Ishikawa (cell line): ENCODE measurements around the gene BBC3.

ENCODE experiments used
- CEBPB ChIP-seq: IDR thresholded peaks from 2 replicates; pipeline ENCODE4 v1.6.1; 2012
- CREB1 ChIP-seq: IDR thresholded peaks from 2 replicates; pipeline ENCODE4 v1.6.1; 2012; ENCODE audit warnings: low read depth
- EGR1 ChIP-seq: IDR thresholded peaks from 2 replicates; pipeline ENCODE4 v1.6.1; 2012
- EP300 ChIP-seq: IDR thresholded peaks from 2 replicates; pipeline ENCODE4 v1.6.1; 2012; ENCODE audit warnings: borderline replicate concordance
- FOXM1 ChIP-seq: IDR thresholded peaks from 2 replicates; pipeline ENCODE4 v1.6.1; 2012; ENCODE audit warnings: low read depth, borderline replicate concordance
- MAX ChIP-seq: IDR thresholded peaks from 2 replicates; pipeline ENCODE4 v1.6.1; 2012
- NFIC ChIP-seq: IDR thresholded peaks from 2 replicates; pipeline ENCODE4 v1.6.1; 2012
- RAD21 ChIP-seq: IDR thresholded peaks from 2 replicates; pipeline ENCODE4 v1.6.1; 2012; ENCODE audit warnings: low read depth
- TF ChIP-seq, protein P1 (sequence below): IDR thresholded peaks from 2 replicates; pipeline ENCODE4 v1.6.1; 2012
- TF ChIP-seq, protein P2 (sequence below): IDR thresholded peaks from 2 replicates; pipeline ENCODE4 v1.6.1; 2012; ENCODE audit warnings: low read depth, mild to moderate bottlenecking

DNA sequence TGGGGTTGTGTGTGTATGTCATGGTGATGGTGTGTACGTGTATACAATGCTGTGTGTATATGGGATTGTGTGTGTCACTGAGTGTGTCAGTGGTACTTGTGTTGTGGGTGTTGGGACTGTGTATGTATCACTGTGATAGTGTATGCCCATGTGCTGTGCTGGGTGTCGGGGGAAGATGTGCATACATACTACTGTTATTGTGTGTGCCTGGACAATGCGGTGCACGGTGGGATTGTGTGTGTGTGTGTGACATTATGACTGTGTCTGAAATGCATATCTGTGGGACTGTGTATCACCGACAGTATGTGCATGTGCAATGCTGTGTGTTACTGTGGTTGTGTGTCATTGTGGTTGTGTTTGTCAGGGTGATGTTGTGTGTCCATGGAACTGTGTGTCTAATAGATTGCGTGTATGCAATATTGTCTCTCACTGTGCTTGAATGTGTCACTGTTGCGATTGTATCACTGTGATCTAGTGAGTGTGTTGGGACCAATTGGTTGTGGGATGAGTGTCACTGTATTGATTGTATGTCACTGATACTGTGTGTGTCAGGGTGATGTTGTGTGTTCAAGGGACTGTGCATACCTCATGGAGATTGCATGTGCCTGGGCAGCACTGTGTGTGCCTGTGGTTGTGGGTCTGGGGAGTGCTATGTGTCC is 11.0 kb upstream of the BBC3 start:
- TF ChIP-seq RAD21 = no peak
- no peak for TF ChIP-seq EP300
- no peak for TF ChIP-seq EGR1
- no peak for TF ChIP-seq CREB1
- no peak for TF ChIP-seq NFIC
- TF ChIP-seq, protein P1, sequence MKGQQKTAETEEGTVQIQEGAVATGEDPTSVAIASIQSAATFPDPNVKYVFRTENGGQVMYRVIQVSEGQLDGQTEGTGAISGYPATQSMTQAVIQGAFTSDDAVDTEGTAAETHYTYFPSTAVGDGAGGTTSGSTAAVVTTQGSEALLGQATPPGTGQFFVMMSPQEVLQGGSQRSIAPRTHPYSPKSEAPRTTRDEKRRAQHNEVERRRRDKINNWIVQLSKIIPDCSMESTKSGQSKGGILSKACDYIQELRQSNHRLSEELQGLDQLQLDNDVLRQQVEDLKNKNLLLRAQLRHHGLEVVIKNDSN = no peak
- no peak for TF ChIP-seq FOXM1
- TF ChIP-seq, protein P2, sequence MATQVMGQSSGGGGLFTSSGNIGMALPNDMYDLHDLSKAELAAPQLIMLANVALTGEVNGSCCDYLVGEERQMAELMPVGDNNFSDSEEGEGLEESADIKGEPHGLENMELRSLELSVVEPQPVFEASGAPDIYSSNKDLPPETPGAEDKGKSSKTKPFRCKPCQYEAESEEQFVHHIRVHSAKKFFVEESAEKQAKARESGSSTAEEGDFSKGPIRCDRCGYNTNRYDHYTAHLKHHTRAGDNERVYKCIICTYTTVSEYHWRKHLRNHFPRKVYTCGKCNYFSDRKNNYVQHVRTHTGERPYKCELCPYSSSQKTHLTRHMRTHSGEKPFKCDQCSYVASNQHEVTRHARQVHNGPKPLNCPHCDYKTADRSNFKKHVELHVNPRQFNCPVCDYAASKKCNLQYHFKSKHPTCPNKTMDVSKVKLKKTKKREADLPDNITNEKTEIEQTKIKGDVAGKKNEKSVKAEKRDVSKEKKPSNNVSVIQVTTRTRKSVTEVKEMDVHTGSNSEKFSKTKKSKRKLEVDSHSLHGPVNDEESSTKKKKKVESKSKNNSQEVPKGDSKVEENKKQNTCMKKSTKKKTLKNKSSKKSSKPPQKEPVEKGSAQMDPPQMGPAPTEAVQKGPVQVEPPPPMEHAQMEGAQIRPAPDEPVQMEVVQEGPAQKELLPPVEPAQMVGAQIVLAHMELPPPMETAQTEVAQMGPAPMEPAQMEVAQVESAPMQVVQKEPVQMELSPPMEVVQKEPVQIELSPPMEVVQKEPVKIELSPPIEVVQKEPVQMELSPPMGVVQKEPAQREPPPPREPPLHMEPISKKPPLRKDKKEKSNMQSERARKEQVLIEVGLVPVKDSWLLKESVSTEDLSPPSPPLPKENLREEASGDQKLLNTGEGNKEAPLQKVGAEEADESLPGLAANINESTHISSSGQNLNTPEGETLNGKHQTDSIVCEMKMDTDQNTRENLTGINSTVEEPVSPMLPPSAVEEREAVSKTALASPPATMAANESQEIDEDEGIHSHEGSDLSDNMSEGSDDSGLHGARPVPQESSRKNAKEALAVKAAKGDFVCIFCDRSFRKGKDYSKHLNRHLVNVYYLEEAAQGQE = no peak
- TF ChIP-seq CEBPB = no peak
- TF ChIP-seq MAX = no peak
